OCI-LY7 (cell line): ENCODE data around the gene NDUFAF4. TPM values are rescaled to one million over a fixed set of nuclear protein-coding genes. Genes with fewer than 3 reads are reported as not detected.

ENCODE experiments used
- BruUV-seq: library from RNA; stranded (reverse); fragments of 400-500 nt; replicated peaks from 2 replicates; lab custom pipeline; 2021; lab: Mats Ljungman, UMichigan
- CTCF ChIA-PET: fragments of 300-600 bp; sonication (Branson Sonifier 250); formaldehyde crosslinking; loops from one replicate; lab custom pipeline; 2022; ENCODE audit warnings: antibody characterized with exemption; ENCODE audit not compliant: unreplicated experiment; lab: Charles Lee
- POLR2A ChIA-PET: fragments of 300-600 bp; sonication (Branson Sonifier 250); formaldehyde crosslinking; loops from one replicate; lab custom pipeline; 2022; ENCODE audit warnings: antibody characterized with exemption; lab: Charles Lee
- DNase-seq: peaks from one replicate; pipeline ENCODE4 v3.0.0-alpha.2; 2015; ENCODE audit warnings: low spot score
- H2AFZ ChIP-seq: fragments of 200-600 bp; sonication (generic), shearing (Covaris generic); 2 replicates; pipeline ENCODE4 v1.6.1; 2014; ENCODE audit warnings: mild to moderate bottlenecking, antibody characterized with exemption, low read length, moderate library complexity
- H3K27ac ChIP-seq: fragments of 200-600 bp; sonication (generic); 2 replicates; pipeline ENCODE4 v1.5.1; 2014; ENCODE audit warnings: mixed run types, low read depth, mild to moderate bottlenecking, moderate library complexity, low read length, inconsistent platforms; ENCODE audit not compliant: poor library complexity, severe bottlenecking
- H3K36me3 ChIP-seq: fragments of 200-600 bp; sonication (generic); 2 replicates; pipeline ENCODE4 v1.6.1; 2014; ENCODE audit warnings: mild to moderate bottlenecking, antibody characterized with exemption, low read length, moderate library complexity, mixed read lengths; ENCODE audit not compliant: insufficient read depth
- H3K4me1 ChIP-seq: fragments of 200-600 bp; sonication (generic); 2 replicates; pipeline ENCODE4 v1.5.1; 2014; ENCODE audit warnings: mild to moderate bottlenecking, low read length; ENCODE audit not compliant: insufficient read depth, poor library complexity, severe bottlenecking
- H3K4me2 ChIP-seq: fragments of 200-600 bp; sonication (generic); 2 replicates; pipeline ENCODE4 v1.6.1; 2014; ENCODE audit warnings: mild to moderate bottlenecking, low read length
- H3K4me3 ChIP-seq: fragments of 200-600 bp; sonication (generic); 2 replicates; pipeline ENCODE4 v1.5.1; 2014; ENCODE audit warnings: mild to moderate bottlenecking, low read depth, low read length; ENCODE audit not compliant: poor library complexity, severe bottlenecking
- H3K79me2 ChIP-seq: fragments of 200-600 bp; sonication (generic); 2 replicates; pipeline ENCODE4 v1.6.1; 2016; ENCODE audit warnings: low read depth, mild to moderate bottlenecking, low read length, moderate library complexity, mixed read lengths; ENCODE audit not compliant: insufficient read depth
- H3K9me2 ChIP-seq: fragments of 200-600 bp; sonication (generic); 2 replicates; pipeline ENCODE4 v1.6.1; 2016; ENCODE audit warnings: mild to moderate bottlenecking, low read length, mixed read lengths; ENCODE audit not compliant: insufficient read depth
- H3K9me3 ChIP-seq: fragments of 200-600 bp; sonication (generic); 2 replicates; pipeline ENCODE4 v1.6.1; 2014; ENCODE audit warnings: mild to moderate bottlenecking, mixed run types, low read length, mixed read lengths
- H4K20me1 ChIP-seq: fragments of 200-600 bp; sonication (generic); 2 replicates; pipeline ENCODE4 v1.6.1; 2014; ENCODE audit warnings: mild to moderate bottlenecking, antibody characterized with exemption, low read length, moderate library complexity, mixed read lengths; ENCODE audit not compliant: insufficient read depth
- EZH2phosphoT487 ChIP-seq: fragments of 200-600 bp; sonication (generic); IDR thresholded peaks from 2 replicates; pipeline ENCODE4 v1.6.1; 2018; ENCODE audit warnings: low read depth, borderline replicate concordance, mild to moderate bottlenecking, mixed run types, antibody characterized with exemption, low read length, moderate library complexity, mixed read lengths
- intact Hi-C: fragments of 100-400 bp; cut with micrococcal nuclease; formaldehyde crosslinking; loops from one replicate; pipeline ENCODE4 v1.10.0; 2022; ENCODE audit not compliant: unreplicated experiment
- total RNA-seq, 2 experiments: library from RNA; depleted of rRNA in 1 of 2; stranded (reverse); fragments of >200 nt in 1 of 2; shearing (Covaris generic) in 1 of 2; gene quantifications; 2 replicates each; pipeline ENCODE4 v1.2.3, GENCODE V29; 2014 to 2022
- TF ChIP-seq, protein P1 (sequence below): fragments of 200-600 bp; sonication (generic); conservative IDR thresholded peaks from 2 replicates; pipeline ENCODE4 v1.5.1; 2014; ENCODE audit warnings: mild to moderate bottlenecking, antibody characterized with exemption, low read length, moderate library complexity, mixed read lengths

Gene NDUFAF4
- total RNA-seq, 2 experiments from 2014 or later, result 31.5 to 80.4 TPM

DNA sequence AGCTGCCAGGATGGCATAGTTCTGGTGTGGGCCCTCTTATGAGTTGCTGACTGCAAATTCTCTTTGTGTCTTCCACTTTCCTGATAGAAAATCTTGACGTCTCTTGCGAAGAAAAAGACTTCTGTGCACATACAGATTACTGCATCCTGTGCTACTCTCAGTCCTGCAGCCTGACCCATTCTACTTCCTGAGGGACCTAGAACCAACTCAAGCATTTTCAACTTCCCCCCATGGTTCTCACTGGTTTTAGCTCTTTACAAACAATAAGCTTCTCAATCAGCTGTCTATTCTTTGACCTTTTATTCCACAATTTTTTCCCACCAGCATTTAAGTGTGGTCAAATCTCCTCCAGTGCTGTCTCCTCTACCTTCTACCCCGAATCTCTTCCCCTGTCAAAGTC lies 13.5 kb upstream of the NDUFAF4 start:
- Histone ChIP-seq H3K9me2 (no peaks in the 10 kb centered on the region), H3K4me3 (no peak overlapping the region), H3K4me2 (no peak overlapping the region), H4K20me1 (no peaks in the 10 kb centered on the region), H2AFZ (no peak overlapping the region), H3K9me3 (no peaks in the 10 kb centered on the region), H3K79me2 (no peaks in the 10 kb centered on the region), H3K36me3 (no peaks in the 10 kb centered on the region), H3K4me1 (no peaks in the 10 kb centered on the region), H3K27ac (no peak overlapping the region)
- CTCF ChIA-PET, result interaction anchor here (0.9 kb wide), 1 partner anchor 147 kb away, joined by 3 read pairs; no protein-coding TSS in a partner anchor
- intact Hi-C loops, result no loop called here
- POLR2A ChIA-PET, result interaction anchor here (0.6 to 2.9 kb wide), 5 partner anchors 9 to 131 kb away, joined by 3 to 31 read pairs (median 3); no protein-coding TSS in a partner anchor
- TF ChIP-seq, protein P1, sequence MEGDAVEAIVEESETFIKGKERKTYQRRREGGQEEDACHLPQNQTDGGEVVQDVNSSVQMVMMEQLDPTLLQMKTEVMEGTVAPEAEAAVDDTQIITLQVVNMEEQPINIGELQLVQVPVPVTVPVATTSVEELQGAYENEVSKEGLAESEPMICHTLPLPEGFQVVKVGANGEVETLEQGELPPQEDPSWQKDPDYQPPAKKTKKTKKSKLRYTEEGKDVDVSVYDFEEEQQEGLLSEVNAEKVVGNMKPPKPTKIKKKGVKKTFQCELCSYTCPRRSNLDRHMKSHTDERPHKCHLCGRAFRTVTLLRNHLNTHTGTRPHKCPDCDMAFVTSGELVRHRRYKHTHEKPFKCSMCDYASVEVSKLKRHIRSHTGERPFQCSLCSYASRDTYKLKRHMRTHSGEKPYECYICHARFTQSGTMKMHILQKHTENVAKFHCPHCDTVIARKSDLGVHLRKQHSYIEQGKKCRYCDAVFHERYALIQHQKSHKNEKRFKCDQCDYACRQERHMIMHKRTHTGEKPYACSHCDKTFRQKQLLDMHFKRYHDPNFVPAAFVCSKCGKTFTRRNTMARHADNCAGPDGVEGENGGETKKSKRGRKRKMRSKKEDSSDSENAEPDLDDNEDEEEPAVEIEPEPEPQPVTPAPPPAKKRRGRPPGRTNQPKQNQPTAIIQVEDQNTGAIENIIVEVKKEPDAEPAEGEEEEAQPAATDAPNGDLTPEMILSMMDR, result no peak
- no peak for TF ChIP-seq EZH2phosphoT487
- no TSS peak for BruUV-seq
- DNase-seq, result no peak

DNA sequence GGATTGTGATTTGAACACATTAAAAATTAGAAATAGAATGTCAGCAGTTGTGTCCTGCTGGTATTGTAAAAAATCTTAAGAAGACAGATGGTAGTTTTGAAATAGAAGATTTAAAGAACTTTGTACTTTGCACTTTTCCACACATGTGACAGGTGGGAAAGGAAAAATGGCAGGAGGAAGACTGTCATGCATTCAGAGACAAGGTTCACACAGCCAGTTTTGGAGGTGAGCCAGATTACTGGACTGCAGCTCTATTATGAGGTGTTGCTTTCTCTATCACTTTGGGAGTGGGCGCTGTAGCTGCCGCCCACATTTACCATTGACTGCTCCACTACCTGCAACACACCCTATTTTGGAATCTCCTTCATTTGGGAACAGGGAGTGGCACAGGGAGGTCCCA lies 12.1 kb upstream of the NDUFAF4 start:
- H3K9me2 ChIP-seq, result no peaks in the 10 kb centered on the region
- H2AFZ ChIP-seq, result no peak overlapping the region
- no peaks in the 10 kb centered on the region for H3K4me1 ChIP-seq
- no peaks in the 10 kb centered on the region for H3K79me2 ChIP-seq
- no peak overlapping the region for H3K4me3 ChIP-seq
- TF ChIP-seq, protein P1, result no peak
- H3K36me3 ChIP-seq, result no peaks in the 10 kb centered on the region
- no peak overlapping the region for H3K4me2 ChIP-seq
- ChIA-PET CTCF (no interaction called here), POLR2A (interaction anchor here (6.9 kb wide), 1 partner anchor 11 kb away, joined by 53 read pairs; no protein-coding TSS in a partner anchor)
- no peak overlapping the region for H3K27ac ChIP-seq
- BruUV-seq, result no TSS peak
- H4K20me1 ChIP-seq, result no peaks in the 10 kb centered on the region
- DNase-seq, result no peak
- intact Hi-C loops, result no loop called here
- H3K9me3 ChIP-seq, result no peaks in the 10 kb centered on the region

- no peak for TF ChIP-seq EZH2phosphoT487
- TF ChIP-seq, protein P1, result no peak
- no TSS peak for BruUV-seq
- DNase-seq, result no peak
- Histone ChIP-seq H3K36me3 (no peaks in the 10 kb centered on the region), H4K20me1 (no peaks in the 10 kb centered on the region), H3K9me3 (no peaks in the 10 kb centered on the region), H3K4me2 (no peak overlapping the region), H3K9me2 (no peaks in the 10 kb centered on the region), H3K79me2 (no peaks in the 10 kb centered on the region), H3K27ac (no peak overlapping the region), H3K4me3 (no peak overlapping the region), H2AFZ (no peak overlapping the region), H3K4me1 (no peaks in the 10 kb centered on the region)
- intact Hi-C loops, result no loop called here
- ChIA-PET CTCF (no interaction called here), POLR2A (interaction anchor here (0.6 to 6.9 kb wide), 10 partner anchors 8 to 295 kb away, joined by 3 to 53 read pairs (median 5); no protein-coding TSS in a partner anchor)
These were observed 9.8 kb upstream of the NDUFAF4 start for GRCh38 chr6:96907498-96907897.
